ENCODE data around the gene HSFX1.
"Not testable (repeated sequence)": the region's sequence is repeated elsewhere in the genome, so short reads cannot be mapped to it uniquely, and the experiment has no call there.

Gene HSFX1, protein sequence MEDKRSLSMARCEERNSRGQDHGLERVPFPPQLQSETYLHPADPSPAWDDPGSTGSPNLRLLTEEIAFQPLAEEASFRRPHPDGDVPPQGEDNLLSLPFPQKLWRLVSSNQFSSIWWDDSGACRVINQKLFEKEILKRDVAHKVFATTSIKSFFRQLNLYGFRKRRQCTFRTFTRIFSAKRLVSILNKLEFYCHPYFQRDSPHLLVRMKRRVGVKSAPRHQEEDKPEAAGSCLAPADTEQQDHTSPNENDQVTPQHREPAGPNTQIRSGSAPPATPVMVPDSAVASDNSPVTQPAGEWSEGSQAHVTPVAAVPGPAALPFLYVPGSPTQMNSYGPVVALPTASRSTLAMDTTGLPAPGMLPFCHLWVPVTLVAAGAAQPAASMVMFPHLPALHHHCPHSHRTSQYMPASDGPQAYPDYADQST
- long read RNA-seq, donor 1 = 0 reads
- long read RNA-seq, donor 2 = 0 reads
- long read RNA-seq, donor 3 = 0 reads
- long read RNA-seq, donor 4 = 0 reads
- long read RNA-seq, donor 5 = 0 reads
- long read RNA-seq, donor 6 = 0 reads
- long read RNA-seq, donor 7 = 0 reads
- long read RNA-seq, donor 8 = 0 reads

DNA sequence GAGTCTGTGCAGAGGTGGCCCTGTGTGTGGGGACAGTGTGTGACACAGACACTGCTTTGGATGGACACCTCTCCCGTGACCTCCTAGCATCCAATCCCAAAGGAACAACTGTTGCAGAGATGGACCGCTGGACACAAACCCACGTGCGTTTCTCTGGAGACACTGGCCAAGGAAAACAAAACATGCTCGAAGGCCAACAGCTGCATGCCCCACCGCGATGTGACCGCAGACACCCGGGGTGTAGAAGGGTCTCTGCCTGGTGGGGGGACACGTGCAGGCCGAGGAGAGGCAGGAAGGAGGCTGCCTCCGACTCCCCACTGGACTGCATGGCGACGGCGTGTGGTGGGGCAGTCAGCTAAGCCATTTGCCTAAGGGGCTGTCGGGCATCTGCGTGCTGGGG lies at the start of gene HSFX1:
Gene HSFX1, plus strand, starts transcription at position 301 of the 400 bp plus-strand sequence. CDS start 614 bp downstream, outside the sequence.
- not testable (repeated sequence) for DNase-seq

DNA sequence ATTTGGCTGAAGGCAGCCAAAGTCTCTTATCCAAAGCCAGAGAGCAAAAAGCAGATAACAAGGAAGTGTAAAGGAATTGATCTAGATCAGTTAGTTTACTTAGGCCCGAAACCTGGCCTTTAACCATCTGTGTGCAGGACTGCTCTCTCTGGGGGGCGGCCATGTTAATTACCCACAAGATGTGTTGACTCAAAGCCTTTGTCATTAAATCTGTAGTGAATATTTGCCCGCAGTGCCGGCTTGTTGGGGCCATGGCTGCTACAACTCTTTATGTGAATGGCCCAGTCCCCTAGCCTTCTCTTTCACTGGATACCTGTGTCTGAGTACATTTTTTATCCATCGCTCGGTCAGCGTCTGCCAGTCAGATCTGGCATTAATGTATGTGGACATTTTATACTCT lies 46.6 kb upstream of the HSFX1 start:
- DNase-seq = not testable (repeated sequence)

DNA sequence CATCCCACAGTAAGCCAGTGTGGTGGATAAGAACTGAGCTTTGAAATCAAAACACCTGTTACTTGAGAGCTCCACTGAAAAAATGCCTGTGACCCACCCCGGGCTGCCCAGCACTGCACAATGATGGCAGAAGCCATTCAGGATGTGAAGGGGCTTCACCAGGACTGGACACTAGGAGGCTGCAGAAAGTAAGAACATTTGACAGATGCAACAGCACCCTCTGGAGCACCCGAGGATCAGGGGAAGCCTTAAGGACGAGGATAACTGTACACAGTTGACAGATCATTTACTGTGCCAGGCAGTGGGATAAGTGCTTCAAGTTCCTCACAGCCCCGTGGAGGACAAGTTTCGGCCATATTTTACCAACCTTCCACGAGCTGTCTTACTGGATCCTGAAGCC lies 31.6 kb upstream of the HSFX1 start:
- not testable (repeated sequence) for DNase-seq

DNA sequence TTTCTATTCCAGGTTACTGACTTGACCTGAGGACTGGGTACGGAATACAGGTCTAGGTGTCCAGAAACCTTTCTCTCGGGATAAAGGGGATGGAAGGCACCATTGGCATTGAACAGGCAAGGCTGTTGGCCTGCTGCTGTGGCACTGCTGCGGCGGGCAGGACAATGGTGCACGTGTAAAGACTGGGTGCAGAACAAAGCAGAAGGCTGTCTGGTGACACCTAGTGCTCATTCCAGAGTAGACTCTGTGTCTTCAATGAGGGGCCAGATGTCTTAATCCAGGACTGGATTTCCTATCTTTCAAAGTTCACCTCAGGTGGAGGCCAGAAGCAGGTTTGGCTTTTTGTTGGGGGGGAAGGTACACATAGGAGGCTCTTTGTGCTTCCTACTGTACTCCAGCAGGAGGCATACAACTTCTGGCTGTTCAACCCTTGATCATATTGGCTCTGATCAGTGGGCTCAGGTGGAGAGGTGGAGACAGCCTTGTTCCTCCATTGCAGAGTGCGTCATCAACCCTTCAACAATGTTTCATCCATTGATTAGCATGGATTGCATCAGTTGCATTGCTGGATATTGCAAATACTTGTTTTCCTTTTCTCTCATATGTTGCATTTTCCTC lies 27.4 kb upstream of the HSFX1 start:
- not testable (repeated sequence) for DNase-seq

DNA sequence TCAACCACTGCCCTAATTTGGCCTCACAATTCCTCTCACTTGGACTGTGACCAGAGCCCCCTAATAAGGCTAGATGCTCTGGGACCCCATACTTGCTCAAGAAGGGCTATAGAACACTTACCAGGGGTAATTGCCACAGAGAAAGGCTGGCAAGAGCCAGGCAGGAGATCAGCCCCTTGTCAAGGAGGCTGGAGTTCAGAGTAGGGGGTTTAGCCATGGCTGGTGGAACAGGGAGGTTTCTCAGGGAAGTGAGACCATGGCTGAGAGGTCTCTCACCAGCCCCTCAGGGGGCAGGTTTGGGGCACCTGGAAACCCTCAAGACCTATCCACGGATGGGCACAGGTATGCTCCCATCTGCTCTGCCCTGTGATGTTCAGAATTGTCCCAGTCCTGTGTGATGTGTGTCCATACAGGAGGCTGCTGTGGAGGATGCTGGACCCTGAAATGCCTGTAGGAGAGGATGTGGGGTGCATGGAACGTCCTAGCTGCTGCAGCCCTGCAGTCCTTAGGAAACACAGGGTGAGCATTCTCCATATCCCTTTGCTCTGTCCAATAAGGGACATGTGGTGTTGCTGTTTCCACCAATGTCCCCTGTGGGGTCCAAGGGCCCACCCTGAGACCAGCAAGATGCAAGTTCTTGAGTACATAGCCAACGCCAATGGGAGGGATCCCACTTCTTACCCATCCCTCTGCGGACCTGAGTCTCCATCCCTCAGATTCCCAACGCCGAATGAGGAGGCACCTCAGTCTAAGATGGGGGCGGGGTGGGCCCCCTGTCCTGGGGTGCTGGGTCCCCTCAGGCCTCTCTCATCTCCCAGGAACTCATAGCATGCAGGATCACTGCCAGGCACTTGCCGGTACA lies 16.4 kb upstream of the HSFX1 start:
- no peak for DNase-seq

DNA sequence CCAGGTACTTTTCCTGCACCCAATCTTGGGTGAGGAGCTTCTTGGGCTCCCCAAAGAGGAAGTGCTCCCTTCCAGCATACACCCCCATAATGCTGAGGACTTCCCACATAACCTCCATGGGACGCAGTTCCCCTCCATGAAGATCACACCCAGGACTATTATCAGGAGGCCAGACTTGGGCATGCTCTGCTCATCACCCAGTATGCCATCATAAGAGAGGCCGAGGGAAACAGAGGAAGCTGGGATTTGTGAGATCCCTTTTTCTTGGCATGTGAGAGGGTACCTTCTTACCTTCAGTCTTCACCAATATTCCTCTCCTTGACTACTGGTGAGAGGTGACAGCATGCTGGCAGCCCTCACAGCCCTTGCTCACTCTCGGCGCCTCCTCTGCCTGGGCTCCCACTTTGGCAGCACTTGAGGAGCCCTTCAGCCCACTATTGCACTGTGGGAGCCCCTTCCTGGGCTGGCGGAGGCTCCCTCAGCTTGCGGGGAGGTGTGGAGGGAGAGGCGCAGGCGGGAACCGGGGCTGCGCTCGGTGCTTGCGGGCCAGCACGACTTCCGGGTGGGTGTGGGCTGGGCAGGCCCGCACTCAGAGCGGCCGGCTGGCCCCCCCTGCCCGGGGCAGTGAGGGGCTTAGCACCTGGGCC lies 15.7 kb upstream of the HSFX1 start:
- no peak for DNase-seq

DNA sequence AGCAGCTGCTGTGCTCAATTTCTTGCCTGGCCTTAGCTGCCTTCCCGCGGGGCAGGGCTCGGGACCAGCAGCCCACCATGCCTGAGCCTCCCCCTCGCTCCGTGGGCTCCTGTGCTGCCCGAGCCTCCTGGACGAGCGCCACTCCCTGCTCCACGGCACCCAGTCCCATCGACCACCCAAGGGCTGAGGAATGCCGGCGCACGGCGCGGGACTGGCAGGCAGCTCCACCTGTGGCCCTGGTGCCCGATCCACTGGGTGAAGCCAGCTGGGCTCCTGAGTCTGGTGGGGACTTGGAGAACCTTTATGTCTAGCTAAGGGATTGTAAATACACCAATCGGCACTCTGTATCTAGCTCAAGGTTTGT lies 15.2 kb upstream of the HSFX1 start:
- not testable (repeated sequence) for DNase-seq

DNA sequence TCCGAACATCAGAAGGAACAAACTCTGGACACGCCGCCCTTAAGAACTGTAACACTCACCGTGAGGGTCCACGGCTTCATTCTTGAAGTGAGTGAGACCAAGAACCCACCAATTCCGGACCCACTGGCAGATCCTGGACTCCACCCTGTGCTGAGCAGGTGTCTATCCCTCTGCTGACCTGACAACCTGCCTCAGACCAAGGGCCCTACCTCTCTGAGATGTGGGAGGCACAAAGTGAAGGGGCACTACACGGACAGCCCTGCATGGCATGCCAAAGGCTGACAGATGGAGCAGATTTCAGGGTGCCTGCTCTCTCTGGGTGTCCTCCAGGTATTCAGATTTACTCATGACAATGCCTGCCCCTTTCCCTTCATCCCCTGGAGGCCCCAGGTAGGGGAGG lies 14.0 kb upstream of the HSFX1 start:
- DNase-seq = no peak

DNA sequence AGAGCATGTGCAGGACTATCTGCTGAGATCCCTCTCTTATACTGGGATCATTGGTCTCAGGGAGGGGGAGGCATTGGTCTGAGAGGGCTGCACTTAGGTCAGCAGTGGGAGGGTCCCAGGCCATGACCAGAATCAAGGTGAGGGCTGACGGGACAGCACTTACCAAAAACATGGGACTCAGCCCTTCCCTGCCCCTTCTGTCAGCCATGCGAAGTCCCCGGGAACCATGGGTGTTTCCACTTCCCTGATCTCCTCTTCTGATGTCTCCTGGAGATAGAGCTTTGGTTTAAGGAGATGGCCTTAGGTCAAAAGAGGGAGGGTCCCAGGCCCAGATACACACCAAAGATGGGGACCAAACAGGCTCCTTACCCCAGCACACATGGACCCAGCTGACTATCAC lies 12.9 kb upstream of the HSFX1 start:
- no peak for DNase-seq

DNA sequence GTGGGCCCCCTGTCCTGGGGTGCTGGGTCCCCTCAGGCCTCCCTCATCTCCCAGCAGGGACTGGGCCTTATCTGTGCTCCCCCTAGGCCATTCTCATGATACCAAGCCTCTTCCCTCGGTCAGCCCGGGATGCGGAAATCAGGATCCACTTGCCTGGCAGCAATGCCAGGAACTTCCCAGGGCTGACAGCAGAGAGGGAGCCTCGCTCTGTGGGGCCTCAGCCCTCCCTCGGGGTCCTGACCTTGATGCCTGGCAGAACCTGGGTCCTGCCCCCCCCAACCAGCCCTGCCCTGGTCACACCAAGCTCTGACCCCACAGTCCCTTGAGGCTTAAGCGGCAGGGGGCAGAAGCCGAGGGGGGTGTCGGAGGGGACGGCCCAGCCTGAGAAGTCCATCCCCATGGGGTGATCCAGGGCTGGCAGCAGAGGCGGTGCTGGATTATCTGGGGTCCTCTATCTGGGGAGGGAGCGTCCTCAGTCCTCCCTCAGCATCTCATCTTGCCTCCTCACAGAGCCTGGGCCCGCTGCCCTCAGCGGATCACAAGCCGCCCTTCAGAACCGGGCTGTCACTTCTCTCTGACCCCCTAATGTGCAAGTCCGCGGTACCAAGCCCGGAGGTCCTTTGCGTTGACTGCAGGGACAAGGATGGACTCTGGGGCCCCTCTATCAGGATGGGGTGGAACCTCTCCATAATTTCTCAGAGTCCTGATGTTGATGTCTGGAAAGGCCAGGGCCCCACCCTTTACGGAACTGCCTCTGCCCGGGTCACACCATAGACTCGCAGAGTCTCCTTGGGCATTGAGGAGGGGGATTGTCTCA lies 11.8 kb upstream of the HSFX1 start:
- not testable (repeated sequence) for DNase-seq

DNA sequence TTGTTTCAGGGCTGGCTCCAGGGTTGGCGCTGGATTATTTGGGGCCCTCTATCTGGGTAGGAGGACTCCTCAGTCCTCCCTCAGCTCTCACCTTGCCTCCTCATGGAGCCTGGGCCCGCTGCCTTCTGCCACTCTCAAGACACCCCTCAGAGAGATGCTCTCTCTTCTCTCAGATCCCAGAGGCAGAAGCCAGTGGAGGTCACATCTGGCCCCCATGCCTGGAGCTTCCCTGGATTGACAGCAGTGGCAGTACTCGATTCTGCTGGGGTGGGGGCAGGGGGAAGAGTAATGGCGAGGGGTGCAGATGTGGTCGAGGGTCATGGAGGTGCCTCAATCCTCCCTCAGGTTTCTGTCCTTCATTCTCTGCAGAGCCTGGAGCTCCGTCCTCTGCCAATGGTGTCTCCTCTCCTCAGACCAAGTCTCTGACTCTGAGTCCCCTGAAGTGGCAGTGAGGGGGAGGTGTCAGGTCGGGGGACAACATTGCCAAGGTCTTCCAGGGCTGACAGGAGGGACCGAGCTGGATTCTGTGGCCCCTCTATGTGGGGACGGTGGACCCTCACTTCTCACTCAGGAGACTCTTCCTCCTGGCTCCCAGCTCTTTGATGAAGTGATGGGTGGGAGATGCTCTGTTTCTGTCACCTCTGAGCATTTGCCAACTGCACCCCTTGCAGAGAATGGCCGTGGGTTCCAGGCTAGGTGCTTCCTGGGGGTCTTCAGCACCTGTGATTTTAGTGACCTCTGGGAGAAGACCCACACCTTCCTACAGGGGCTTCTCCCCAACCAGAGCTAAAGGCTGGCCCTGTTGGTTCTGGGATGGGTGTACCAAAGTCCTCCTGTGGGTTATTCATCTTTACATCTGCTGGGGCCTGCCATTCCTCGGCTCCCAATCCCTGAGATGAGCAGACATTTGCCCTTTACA lies 10.9 kb upstream of the HSFX1 start:
- no peak for DNase-seq

DNA sequence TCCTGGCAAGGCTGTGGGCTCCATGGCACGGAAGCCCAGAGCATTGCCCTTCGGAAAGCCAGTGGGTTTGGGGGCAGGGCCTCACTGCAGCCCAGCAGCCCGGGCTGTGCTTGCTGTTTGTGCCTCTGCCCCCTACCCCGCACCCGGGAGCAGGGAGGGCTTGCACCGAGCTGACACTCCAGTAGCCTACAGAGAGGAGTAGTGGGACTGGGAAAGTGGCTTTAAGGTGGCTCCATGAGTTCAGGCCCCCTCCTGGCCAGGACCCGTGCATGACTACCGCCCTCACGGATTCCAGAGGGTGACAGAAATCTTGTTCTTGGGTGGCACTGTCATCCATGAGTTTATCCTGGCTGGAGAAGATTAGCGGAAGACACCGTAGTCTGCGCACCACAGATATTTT lies 3.5 kb upstream of the HSFX1 start:
- not testable (repeated sequence) for DNase-seq

DNA sequence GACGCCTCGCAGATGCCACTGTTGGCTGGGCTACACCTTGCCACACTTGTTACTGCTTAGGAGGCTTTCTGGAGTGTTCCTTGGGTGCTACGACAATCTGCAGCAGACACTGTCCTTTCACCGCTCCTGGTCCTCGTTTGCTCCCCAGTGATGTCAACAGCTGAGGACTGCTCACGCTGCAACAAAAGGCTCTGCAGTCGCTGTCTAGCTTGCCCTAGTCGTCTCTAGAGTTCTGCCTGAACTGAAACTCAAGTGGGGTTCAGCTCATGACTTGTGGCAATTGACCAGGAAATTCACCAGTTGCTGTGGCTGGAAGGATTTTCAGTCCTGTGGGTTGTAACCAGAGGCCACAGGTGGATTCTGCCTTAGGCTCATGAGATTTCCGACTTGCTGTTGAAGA lies 842 bp upstream of the HSFX1 start:
- DNase-seq = not testable (repeated sequence)

DNA sequence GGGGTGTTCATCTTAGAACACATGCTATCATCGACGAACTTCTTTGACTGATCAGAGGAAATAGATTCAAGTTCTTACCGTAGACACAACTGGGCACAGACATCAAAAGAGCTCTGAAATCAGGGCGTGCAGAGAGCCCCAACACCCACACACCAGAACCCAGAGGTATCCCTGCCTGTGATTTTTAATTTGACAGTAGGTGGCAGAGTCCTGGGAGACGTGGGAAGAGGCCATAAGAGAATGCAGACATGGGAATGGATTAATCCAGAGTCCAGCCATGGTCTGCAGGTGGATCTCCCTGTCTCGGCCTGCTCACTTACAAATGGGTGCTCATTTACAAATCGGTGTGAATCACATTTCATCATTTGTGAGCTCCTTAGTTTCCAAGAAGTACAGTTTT lies 4.1 kb downstream of the HSFX1 start:
- not testable (repeated sequence) for DNase-seq

DNA sequence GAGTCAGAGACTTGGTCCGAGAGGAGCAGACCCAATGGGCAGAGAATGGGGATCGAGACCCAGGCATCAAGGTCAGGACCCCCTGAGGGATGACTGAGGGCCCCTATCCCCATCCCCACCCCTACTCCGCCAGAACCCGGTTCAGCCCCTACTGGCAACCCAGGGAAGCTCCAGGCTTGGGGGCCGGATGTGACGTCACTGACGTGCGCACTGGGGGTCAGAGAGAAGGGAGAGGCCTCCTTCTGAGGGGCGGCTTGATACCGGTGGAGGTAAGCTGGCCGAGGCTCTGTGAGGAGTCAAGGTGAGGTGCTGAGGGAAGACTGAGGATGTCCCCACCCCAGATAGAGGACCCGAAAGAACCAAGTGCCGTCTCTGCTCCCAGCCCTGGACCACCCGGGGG lies 7.9 kb downstream of the HSFX1 start, which contains the start of gene MAGEA9:
Gene MAGEA9, plus strand, starts transcription at position 204 of the 400 bp plus-strand sequence. CDS start 4,281 bp downstream, outside the sequence.
- not testable (repeated sequence) for DNase-seq

DNA sequence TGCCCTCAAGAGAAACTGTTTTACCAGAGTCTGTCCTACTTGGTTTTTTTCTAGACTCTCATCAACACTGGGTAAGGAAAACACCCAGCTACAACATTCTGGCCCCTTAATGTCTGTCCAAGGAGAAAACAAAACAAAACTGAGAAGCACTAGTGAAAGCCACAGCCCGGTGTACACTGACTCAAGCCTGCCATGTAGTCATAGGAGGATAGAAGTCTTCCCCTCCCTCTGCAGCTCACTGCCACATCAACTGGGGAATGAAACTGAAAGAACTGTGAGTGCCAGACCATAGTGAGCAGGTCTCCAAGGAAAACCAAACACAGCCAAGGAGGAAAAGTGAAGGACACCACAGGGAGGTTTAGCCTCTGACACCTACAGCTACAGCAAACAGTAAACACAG lies 21.7 kb downstream of the HSFX1 start:
- not testable (repeated sequence) for DNase-seq

DNA sequence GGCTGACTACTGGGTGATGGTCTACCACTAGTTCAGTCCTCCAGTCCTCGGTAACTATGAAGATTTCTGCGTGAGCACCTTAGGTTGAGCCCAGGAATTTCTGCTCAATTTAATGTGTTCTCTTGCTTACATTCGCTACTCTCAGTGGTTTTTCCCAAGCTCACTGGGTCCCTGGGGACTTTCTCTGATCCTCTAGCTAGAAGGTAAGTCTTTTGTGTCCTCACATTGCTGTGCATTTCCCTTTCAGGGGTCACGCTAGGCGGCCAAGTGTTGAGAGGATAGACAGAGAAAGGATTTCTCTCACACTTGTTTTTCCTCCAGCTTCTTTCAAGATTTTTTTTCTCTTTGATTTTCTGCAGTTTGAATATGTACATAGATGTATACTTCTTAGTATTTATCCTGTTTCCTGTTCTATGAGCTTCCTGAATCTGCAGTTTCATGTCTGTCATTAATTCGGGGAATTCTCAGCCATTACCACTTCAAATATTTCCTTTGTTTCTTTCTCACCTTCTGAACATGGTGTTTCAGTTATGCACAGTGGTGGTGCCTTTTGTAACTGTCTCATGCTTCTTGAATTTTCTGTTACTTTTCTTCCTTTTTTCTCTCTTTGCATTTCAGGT lies 25.3 kb downstream of the HSFX1 start:
- no peak for DNase-seq

DNA sequence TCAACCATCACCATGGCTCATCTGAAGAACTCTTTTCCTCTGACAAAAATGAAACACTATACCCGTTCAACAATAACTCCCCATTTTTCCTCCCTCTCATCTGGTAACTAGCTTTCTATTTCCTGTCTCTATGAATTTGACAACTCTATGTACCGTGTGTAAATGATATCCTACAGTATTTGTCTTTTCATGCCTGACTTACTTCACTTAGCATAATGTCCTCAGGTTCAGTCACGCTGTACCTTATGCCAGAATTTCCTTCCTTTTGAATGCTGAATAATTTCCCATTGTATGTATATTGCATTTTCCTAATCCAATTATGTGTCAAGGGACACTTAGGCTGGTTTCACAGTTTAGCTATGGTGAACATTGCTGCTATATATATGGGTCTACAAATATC lies 26.1 kb downstream of the HSFX1 start:
- DNase-seq = no peak

DNA sequence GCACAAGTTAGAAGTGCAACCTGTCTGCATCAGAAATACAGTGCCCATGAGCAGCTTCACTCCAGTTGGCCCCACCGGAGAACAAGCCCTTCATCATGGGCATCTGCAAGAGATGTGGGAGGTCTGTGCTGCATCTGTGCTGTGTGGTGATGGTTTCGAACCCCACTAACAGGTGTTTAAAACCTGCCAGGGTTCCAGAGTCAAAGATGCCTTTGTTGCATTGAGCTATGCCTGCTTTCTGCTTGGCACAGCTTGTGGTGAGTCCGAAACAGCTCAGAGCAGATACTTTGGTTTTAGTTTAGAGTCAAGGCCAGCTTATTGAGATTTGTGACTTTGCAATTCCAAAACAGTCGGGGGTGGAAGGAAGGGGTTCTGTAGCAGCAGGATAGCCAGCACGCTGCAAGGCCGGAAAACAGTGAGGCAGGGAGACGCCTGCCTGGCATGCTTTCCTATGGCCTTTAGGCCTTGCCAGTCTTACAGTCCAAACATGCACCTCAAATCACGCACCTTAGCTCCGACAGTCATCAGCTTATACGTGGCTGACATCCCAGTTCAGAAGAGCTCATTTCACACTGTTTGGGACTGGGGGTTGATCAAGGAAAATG lies 29.7 kb downstream of the HSFX1 start:
- no peak for DNase-seq
